GM12878 (cell line): ENCODE measurements around the gene TEAD4. TPM values are rescaled to one million over a fixed set of nuclear protein-coding genes. Genes with fewer than 3 reads are reported as not detected.

Experiments used
- ATAC-seq: fragments of 200-7000 bp; cut with Tn5 transposase; 3 replicates; pipeline ENCODE4 v1.9.1; 2020; ENCODE audit warnings: mild to moderate bottlenecking, moderate library complexity
- BruUV-seq: library from RNA; stranded (reverse); fragments of 400-500 nt; replicated peaks from 2 replicates; lab custom pipeline; 2021; lab: Mats Ljungman, UMichigan
- CTCF ChIA-PET: fragments of 300-600 bp; sonication (Branson Sonifier 250); formaldehyde crosslinking; extraction: SDS; loops from one replicate; lab custom pipeline; 2021; ENCODE audit warnings: inconsistent platforms; lab: Yijun Ruan, JAX
- POLR2A ChIA-PET: fragments of 350-600 bp; formaldehyde crosslinking; extraction: SDS; loops from one replicate; lab custom pipeline; 2021; ENCODE audit warnings: inconsistent platforms; lab: Charles Lee
- RAD21 ChIA-PET: fragments of 300-600 bp; sonication (Branson Sonifier 250); formaldehyde crosslinking; loops from one replicate; lab custom pipeline; 2023; ENCODE audit warnings: antibody characterized with exemption; ENCODE audit not compliant: unreplicated experiment; lab: Charles Lee
- SMC1A ChIA-PET: fragments of 300-600 bp; sonication (Branson Sonifier 250); formaldehyde crosslinking; loops from one replicate; lab custom pipeline; 2023; ENCODE audit not compliant: unreplicated experiment, uncharacterized antibody; lab: Charles Lee
- DNase-seq: peaks from one replicate; pipeline ENCODE4 v3.0.0-alpha.2; 2011; ENCODE audit warnings: low read depth, low spot score
- FAIRE-seq: peaks from 3 replicates; lab custom pipeline; 2011; peaks lifted over from hg19 to GRCh38; lab: Jason Lieb, UNC
- H2AFZ ChIP-seq: 2 replicates; pipeline ENCODE4 v1.6.0; 2011; ENCODE audit warnings: low read depth, low read length, control low read depth; ENCODE audit not compliant: control insufficient read depth
- H3K27ac ChIP-seq: 2 replicates; pipeline ENCODE4 v1.5.1; 2011; ENCODE audit warnings: control low read depth; ENCODE audit not compliant: control insufficient read depth, insufficient read depth
- H3K27me3 ChIP-seq, 2 experiments: replicated peaks in 1 of 2; 2 replicates each; pipeline versions ENCODE4 v1.6.0 to v1.6.1; 2011; ENCODE audit warnings: low read length in 1 of 2; ENCODE audit not compliant: control insufficient read depth in 2 of 2, insufficient read depth in 2 of 2
- H3K36me3 ChIP-seq, 2 experiments: 2 replicates each; pipeline ENCODE4 v1.5.1; 2011; ENCODE audit warnings: low read length in 1 of 2; ENCODE audit not compliant: control insufficient read depth in 2 of 2, insufficient read depth in 2 of 2
- H3K4me1 ChIP-seq: 2 replicates; pipeline ENCODE4 v1.6.1; 2011; ENCODE audit warnings: mild to moderate bottlenecking, low read length, moderate library complexity, mixed read lengths; ENCODE audit not compliant: control insufficient read depth, insufficient read depth
- H3K4me2 ChIP-seq: 2 replicates; pipeline ENCODE4 v1.6.0; 2011; ENCODE audit warnings: control low read depth; ENCODE audit not compliant: control insufficient read depth, insufficient read depth
- H3K4me3 ChIP-seq: fragments of 200-600 bp; sonication (generic); 2 replicates; pipeline ENCODE4 v1.5.1; 2016
- H3K79me2 ChIP-seq: 2 replicates; pipeline ENCODE4 v1.6.0; 2011; ENCODE audit warnings: low read length; ENCODE audit not compliant: control insufficient read depth, insufficient read depth
- H3K9ac ChIP-seq: 2 replicates; pipeline ENCODE4 v1.8.0; 2011; ENCODE audit warnings: low read length, control low read depth, mixed read lengths; ENCODE audit not compliant: control insufficient read depth, insufficient read depth
- H3K9me3 ChIP-seq: replicated peaks from 3 replicates; pipeline ENCODE4 v1.5.1; 2011; ENCODE audit warnings: mild to moderate bottlenecking, low read length; ENCODE audit not compliant: control insufficient read depth, insufficient read depth
- H4K20me1 ChIP-seq: 2 replicates; pipeline ENCODE4 v1.6.0; 2011; ENCODE audit not compliant: control insufficient read depth, insufficient read depth
- BCL11A ChIP-seq: IDR thresholded peaks from 2 replicates; pipeline ENCODE4 v1.6.1; 2011; ENCODE audit warnings: low read depth, low read length
- BHLHE40 ChIP-seq, 2 experiments: fragments of 450-650 bp in 1 of 2; IDR thresholded peaks; 2 replicates each; pipeline ENCODE4 v1.6.1; 2011 to 2017; ENCODE audit warnings: low read depth in 2 of 2, borderline replicate concordance in 1 of 2, improper control_type of control experiment in 1 of 2, low read length in 1 of 2, mild to moderate bottlenecking in 1 of 2
- CEBPZ ChIP-seq: fragments of 150-350 bp; IDR thresholded peaks from 2 replicates; pipeline ENCODE4 v1.6.1; 2016; ENCODE audit warnings: low read depth, low read length
- CHD2 ChIP-seq: IDR thresholded peaks from 2 replicates; pipeline ENCODE4 v1.6.1; 2011; ENCODE audit warnings: low read depth, low read length, improper control_type of control experiment, borderline replicate concordance
- ELK1 ChIP-seq: IDR thresholded peaks from 2 replicates; pipeline ENCODE4 v1.6.1; 2012; ENCODE audit warnings: low read depth, low read length, improper control_type of control experiment
- HDAC2 ChIP-seq: fragments of 200-600 bp; sonication (generic); IDR thresholded peaks from 2 replicates; pipeline ENCODE4 v1.6.1; 2017
- IKZF1 ChIP-seq: fragments of 450-650 bp; conservative IDR thresholded peaks from 2 replicates; pipeline ENCODE4 v1.6.1; 2017; ENCODE audit warnings: antibody characterized with exemption, mild to moderate bottlenecking
- IRF5 ChIP-seq: fragments of 450-650 bp; IDR thresholded peaks from 2 replicates; pipeline ENCODE4 v1.6.1; 2017; ENCODE audit warnings: borderline replicate concordance
- NFXL1 ChIP-seq: fragments of 450-650 bp; IDR thresholded peaks from 2 replicates; pipeline ENCODE4 v1.6.1; 2017; ENCODE audit warnings: antibody characterized with exemption, mild to moderate bottlenecking, borderline replicate concordance
- RAD21 ChIP-seq: IDR thresholded peaks from 2 replicates; pipeline ENCODE4 v1.6.1; 2011; ENCODE audit warnings: mild to moderate bottlenecking, low read depth, low read length, moderate library complexity; ENCODE audit not compliant: insufficient read depth
- WGBS: methylation state at CpG from one replicate; pipeline ENCODE4 v1.1.6; 2016; ENCODE audit warnings: low lambda C conversion rate; ENCODE audit not compliant: insufficient replicate concordance, insufficient coverage; ENCODE audit errors: missing lambda C conversion rate; 5-methylcytosine and 5-hydroxymethylcytosine counted together
- in situ Hi-C: fragments of 300-500 bp; cut with MboI; formaldehyde crosslinking; loops from 9 replicates; pipeline ENCODE4 v1.14.3; 2018; ENCODE audit warnings: mixed read lengths
- intact Hi-C: fragments of 100-400 bp; cut with micrococcal nuclease; formaldehyde crosslinking; loops from one replicate; pipeline ENCODE4 v1.14.2; 2022; ENCODE audit not compliant: unreplicated experiment
- polyA plus RNA-seq, 11 experiments: library from polyadenylated mRNA; depleted of rRNA in 4 of 11; unstranded in 6 of 11; stranded (reverse) in 5 of 11; fragments of >200 nt; fragmentation: Nextera tagmentation in 4 of 11; fragmentation: Illumina TruSeq in 1 of 11; extraction: Ambion mirVana in 4 of 11; extraction: Trizol in 1 of 11; gene quantifications; 1 replicate in 1 of 11; 2 replicates in 10 of 11; pipeline versions ENCODE4 v1.2.1 to v1.2.3, GENCODE V29; 2011 to 2016; ENCODE audit warnings: inconsistent platforms in 2 of 11, missing spikeins in 2 of 11, low read depth in 1 of 11
- total RNA-seq, 4 experiments: library from RNA; depleted of rRNA in 3 of 4; stranded (reverse); fragments of >200 nt in 3 of 4; fragmentation: Illumina TruSeq in 1 of 4; extraction: Trizol in 1 of 4; gene quantifications; 2 replicates each; pipeline versions ENCODE4 v1.2.1 to v1.2.3, GENCODE V29; 2013 to 2021
- TF ChIP-seq, protein P1 (sequence below): fragments of 450-650 bp; IDR thresholded peaks from 2 replicates; pipeline ENCODE4 v1.6.1; 2016; ENCODE audit warnings: mild to moderate bottlenecking
- TF ChIP-seq, protein P2 (sequence below): fragments of 150-350 bp; IDR thresholded peaks from 2 replicates; pipeline ENCODE4 v1.6.1; 2014; ENCODE audit warnings: mild to moderate bottlenecking, low read depth, low read length

Gene TEAD4
- total and polyA plus RNA-seq, 10 of the 15 experiments (the other 5 are each of a cell fraction or from before 2014, with no cell fraction given): 0.04 to 0.68 (median 0.31) TPM; not detected in 4

GRCh38 chr12:2941524-2941923 is 17.7 kb upstream of the TEAD4 start:
- H3K36me3 ChIP-seq: peaks cover 0 to 4% of the 10 kb centered on the region in 2 experiments; a peak in 3 of 4 replicates
- no peak overlapping the region for H3K4me2 ChIP-seq
- SMC1A ChIA-PET: no interaction called here
- FAIRE-seq (no peak), ATAC-seq (no peak), DNase-seq (no peak)
- H3K4me3 ChIP-seq: no peak overlapping the region
- no peak overlapping the region for H3K9ac ChIP-seq
- intact Hi-C loops (no loop called here), in situ Hi-C loops (no loop called here)
- no peaks in the 10 kb centered on the region for H4K20me1 ChIP-seq
- H3K9me3 ChIP-seq: no peaks in the 10 kb centered on the region
- no TSS peak for BruUV-seq
- H2AFZ ChIP-seq: no peak overlapping the region
- WGBS: 88% methylated on average over 8 of the region's 8 CpGs
- no peaks in the 10 kb centered on the region for H3K79me2 ChIP-seq
- CTCF ChIA-PET: interaction anchor here (0.7 to 1.2 kb wide), 3 partner anchors 36 to 88 kb away, joined by 3 read pairs; no protein-coding TSS in a partner anchor
- no peaks in the 10 kb centered on the region for H3K4me1 ChIP-seq
- RAD21 ChIA-PET: no interaction called here
- POLR2A ChIA-PET: no interaction called here
- no peaks in the 10 kb centered on the region for H3K27me3 ChIP-seq
- no peak overlapping the region for H3K27ac ChIP-seq
- TF ChIP-seq HDAC2 (no peak), CEBPZ (no peak), IKZF1 (no peak), BHLHE40 (IDR thresholded peaks at IDR 0.05; ENCODE audit: borderline replicate concordance in 1 of 2, low read depth in 2 of 2, low read length in 1 of 2) (no peak), ELK1 (no peak), BCL11A (no peak), NFXL1 (no peak), RAD21 (no peak), IRF5 (no peak), CHD2 (no peak)
- TF ChIP-seq, protein P1, sequence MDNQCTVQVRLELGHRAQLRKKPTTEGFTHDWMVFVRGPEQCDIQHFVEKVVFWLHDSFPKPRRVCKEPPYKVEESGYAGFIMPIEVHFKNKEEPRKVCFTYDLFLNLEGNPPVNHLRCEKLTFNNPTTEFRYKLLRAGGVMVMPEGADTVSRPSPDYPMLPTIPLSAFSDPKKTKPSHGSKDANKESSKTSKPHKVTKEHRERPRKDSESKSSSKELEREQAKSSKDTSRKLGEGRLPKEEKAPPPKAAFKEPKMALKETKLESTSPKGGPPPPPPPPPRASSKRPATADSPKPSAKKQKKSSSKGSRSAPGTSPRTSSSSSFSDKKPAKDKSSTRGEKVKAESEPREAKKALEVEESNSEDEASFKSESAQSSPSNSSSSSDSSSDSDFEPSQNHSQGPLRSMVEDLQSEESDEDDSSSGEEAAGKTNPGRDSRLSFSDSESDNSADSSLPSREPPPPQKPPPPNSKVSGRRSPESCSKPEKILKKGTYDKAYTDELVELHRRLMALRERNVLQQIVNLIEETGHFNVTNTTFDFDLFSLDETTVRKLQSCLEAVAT: no peak
- TF ChIP-seq, protein P2, sequence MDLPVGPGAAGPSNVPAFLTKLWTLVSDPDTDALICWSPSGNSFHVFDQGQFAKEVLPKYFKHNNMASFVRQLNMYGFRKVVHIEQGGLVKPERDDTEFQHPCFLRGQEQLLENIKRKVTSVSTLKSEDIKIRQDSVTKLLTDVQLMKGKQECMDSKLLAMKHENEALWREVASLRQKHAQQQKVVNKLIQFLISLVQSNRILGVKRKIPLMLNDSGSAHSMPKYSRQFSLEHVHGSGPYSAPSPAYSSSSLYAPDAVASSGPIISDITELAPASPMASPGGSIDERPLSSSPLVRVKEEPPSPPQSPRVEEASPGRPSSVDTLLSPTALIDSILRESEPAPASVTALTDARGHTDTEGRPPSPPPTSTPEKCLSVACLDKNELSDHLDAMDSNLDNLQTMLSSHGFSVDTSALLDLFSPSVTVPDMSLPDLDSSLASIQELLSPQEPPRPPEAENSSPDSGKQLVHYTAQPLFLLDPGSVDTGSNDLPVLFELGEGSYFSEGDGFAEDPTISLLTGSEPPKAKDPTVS: no peak
